Heart right ventricle (tissue), 16 donors: Measurements from ENCODE around the gene STPG3. TPM values are rescaled to one million over a fixed set of nuclear protein-coding genes. Genes with fewer than 3 reads are reported as not detected.

Source experiments
- ATAC-seq, 8 donors: fragments of 200-7000 bp; cut with Tn5 transposase; one replicate each; pipeline ENCODE4 v1.9.1; 2020; ENCODE audit warnings: mild to moderate bottlenecking in 8 of 8, moderate library complexity in 8 of 8, moderate number of reproducible peaks in 1 of 8
- DNase-seq, 2 donors: peaks; one replicate each; pipeline ENCODE4 v3.0.0-alpha.2; 2020
- H3K27ac ChIP-seq, 10 donors: fragments of 200-600 bp; sonication (generic) in 2 of 10; one replicate each; pipeline versions ENCODE4 v1.5.0 to v1.8.0; 2020 to 2022; ENCODE audit warnings: mild to moderate bottlenecking in 3 of 10
- H3K27me3 ChIP-seq, 7 donors: fragments of 200-600 bp; one replicate each; pipeline ENCODE4 v1.8.0; 2021 to 2022; ENCODE audit warnings: mild to moderate bottlenecking in 2 of 7
- H3K36me3 ChIP-seq, 9 donors: fragments of 200-600 bp; sonication (generic) in 1 of 9; one replicate each; pipeline versions ENCODE4 v1.5.0 to v1.8.0; 2020 to 2022; ENCODE audit warnings: mild to moderate bottlenecking in 2 of 9
- H3K4me1 ChIP-seq, 9 donors: fragments of 200-600 bp; sonication (generic) in 1 of 9; one replicate each; pipeline versions ENCODE4 v1.5.0 to v1.8.0; 2020 to 2022; ENCODE audit warnings: mild to moderate bottlenecking in 4 of 9
- H3K4me3 ChIP-seq, 10 donors: fragments of 200-600 bp; sonication (generic) in 2 of 10; one replicate each; pipeline versions ENCODE4 v1.5.0 to v1.8.0; 2020 to 2022; ENCODE audit warnings: mild to moderate bottlenecking in 7 of 10, moderate library complexity in 2 of 10
- H3K9me3 ChIP-seq, 11 donors: fragments of 200-600 bp in 10 of 11; sonication (generic) in 2 of 11; one replicate each; pipeline versions ENCODE4 v1.5.0 to v1.8.0; 2013 to 2022; ENCODE audit warnings: mild to moderate bottlenecking in 2 of 11, control low read depth in 1 of 11, moderate library complexity in 1 of 11
- WGBS, 2 donors: extraction: QIAGEN DNeasy Blood & Tissue Kit; methylation state at CpG; one replicate each; pipeline ENCODE4 v1.1.7; 2013; ENCODE audit warnings: inconsistent platforms in 1 of 2; 5-methylcytosine and 5-hydroxymethylcytosine counted together
- intact Hi-C, 10 donors: fragments of 100-400 bp; cut with DNase I; formaldehyde crosslinking; loops; one replicate each; pipeline versions ENCODE4 v1.11.1 to v1.14.2; 2022
- polyA plus RNA-seq, 2 donors: library from polyadenylated mRNA; stranded (reverse); fragments of 200-250 nt; gene quantifications; one replicate each; pipeline ENCODE4 v1.2.3, GENCODE V29; 2013
- total RNA-seq, 10 donors: library from RNA; stranded (reverse); fragmentation: NEBNext Ultra II Directional in 3 of 10; extraction: Animal tissue kit (Norgen Biotek cat#: 25700) in 3 of 10; gene quantifications; one replicate each; pipeline versions ENCODE4 v1.2.1 to v1.2.4, GENCODE V29; 2021 to 2023
- TF ChIP-seq, protein P1 (sequence below), 9 donors: fragments of 200-600 bp; sonication (generic) in 2 of 9; IDR thresholded peaks; one replicate each; pipeline versions ENCODE4 v1.5.0 to v1.8.0; 2021 to 2022; ENCODE audit warnings: antibody characterized with exemption in 9 of 9, mild to moderate bottlenecking in 5 of 9, moderate library complexity in 1 of 9
- donor health status: Arrhythmogenic right ventricular cardiomyopathy.
- donor health status: ischemic (EF 13 %, LVEDD 7.1; RV severe dilation, severe dysfunction).
- donor health status: healthy with polysubstance abuse.
- donor health status: DM: no; HTN: yes; CAD: no.
- donor health status: DM: no; HTN: no; CAD: no.
- donor health status: ischemic (EF 25% LVEDD 6.9; RV normal size, moderate dysfunction).
- donor health status: ischemic (EF 25% LVEDD 5.7; RV mildly dilated, moderate dysfunction).
- donor health status: healthy.
- donor health status: DM: yes; HTN: yes; CAD: no.
- donor health status: Ischemic cardiomyopathy.
- donor health status: ischemic (EF 35%, LVEDD 5.7; RV mildly dilated, moderate dysfunction).
- donor health status: nonischemic (EF 11% LVEDD 7.7; RV severe dilation, severe dysfunction).
- donor health status: DM: yes; HTN: yes; CAD: no.
- donor health status: PGD.
- donor health status: ischemic (EF 29% LVEDD 5.4; RV normal size, mild dysfunction).
- donor health status: nonischemic (EF 23%, LVEDD 6.1; RV moderate dilation, normal function).

The STPG3 gene
- total and polyA plus RNA-seq, 12 donors = 0.24 to 0.44 (median 0.32) TPM; not detected in 8

DNA sequence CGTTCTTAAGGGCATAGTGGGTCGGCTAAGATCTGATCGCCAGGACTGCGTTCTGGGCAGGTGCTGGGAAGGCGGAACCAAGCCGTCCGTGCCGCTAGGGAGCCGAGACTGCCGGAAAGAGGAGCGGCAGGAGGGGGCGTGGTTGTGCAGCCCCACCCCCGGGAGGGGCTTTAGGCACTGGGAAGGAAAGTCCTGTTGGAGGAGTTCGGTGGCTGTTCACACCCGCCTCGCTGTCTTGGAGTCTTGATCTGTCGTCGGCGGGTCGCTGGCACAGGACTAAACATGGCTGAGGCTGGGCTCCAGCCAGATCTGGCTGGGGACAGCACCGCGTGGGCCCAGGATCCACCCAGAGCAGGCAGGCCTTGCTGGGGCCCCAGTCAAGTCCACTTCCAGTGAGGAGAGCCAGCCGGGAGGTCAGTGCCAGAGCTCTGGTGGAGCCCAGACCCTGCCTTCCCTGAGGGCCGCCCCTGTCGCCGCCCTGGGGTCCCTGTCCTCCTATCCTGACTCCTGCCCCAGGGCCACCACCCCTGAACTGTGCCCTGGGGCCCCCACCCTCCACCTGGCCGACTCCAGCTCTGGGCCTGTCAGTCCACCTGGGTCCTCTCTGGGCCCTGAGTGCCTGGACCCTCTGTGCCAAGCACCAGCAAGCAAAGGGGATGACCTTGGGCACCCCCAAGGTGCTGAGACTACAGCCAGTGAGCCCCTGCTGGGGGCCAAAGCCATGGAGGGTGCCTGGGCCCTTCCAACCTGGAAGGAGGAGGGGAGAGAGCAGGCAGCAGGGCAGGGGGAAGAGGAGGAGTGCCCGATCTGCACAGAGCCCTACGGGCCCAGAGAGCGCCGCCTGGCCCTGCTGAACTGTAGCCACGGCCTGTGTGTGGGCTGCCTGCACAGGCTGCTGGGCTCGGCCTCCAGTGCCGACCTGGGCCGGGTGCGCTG, 33.5 kb upstream of the STPG3 start:
- TF ChIP-seq, protein P1, sequence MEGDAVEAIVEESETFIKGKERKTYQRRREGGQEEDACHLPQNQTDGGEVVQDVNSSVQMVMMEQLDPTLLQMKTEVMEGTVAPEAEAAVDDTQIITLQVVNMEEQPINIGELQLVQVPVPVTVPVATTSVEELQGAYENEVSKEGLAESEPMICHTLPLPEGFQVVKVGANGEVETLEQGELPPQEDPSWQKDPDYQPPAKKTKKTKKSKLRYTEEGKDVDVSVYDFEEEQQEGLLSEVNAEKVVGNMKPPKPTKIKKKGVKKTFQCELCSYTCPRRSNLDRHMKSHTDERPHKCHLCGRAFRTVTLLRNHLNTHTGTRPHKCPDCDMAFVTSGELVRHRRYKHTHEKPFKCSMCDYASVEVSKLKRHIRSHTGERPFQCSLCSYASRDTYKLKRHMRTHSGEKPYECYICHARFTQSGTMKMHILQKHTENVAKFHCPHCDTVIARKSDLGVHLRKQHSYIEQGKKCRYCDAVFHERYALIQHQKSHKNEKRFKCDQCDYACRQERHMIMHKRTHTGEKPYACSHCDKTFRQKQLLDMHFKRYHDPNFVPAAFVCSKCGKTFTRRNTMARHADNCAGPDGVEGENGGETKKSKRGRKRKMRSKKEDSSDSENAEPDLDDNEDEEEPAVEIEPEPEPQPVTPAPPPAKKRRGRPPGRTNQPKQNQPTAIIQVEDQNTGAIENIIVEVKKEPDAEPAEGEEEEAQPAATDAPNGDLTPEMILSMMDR (IDR thresholded peaks at IDR 0.05) = peak in 1 of 9 donors; percentile 12

DNA sequence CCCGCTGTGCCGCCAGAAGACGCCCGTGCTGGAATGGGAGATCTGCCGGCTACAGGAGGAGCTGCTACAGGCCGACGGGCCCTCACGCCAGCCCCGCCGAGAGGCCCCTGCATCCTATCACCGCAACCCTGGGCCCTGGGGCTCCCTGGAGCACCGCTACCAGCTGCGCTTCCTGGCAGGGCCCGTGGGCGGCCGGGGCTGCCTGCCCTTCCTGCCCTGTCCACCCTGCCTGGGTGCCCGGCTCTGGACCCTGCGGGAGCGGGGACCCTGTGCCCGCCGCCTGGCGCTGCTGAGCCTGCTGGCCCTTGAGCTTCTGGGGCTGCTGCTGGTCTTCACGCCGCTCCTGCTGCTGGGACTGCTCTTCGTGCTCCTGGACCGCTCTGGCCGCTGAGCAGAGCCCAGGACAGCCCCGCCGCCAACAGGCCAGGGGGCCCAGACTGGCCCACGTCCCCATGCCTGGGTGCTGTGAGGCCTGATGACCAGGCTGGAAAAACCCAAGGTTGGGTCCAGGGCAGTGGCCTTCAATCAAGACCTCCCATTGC, 32.8 kb upstream of the STPG3 start:
- DNase-seq (no peak), ATAC-seq (no peak)
- peaks cover 0 to 5% (median 0%) of the 10 kb centered on the region in 7 donors for H3K27me3 ChIP-seq
- H3K9me3 ChIP-seq = no peaks in the 10 kb centered on the region
- H3K36me3 ChIP-seq = peaks cover 0 to 31% (median 0%) of the 10 kb centered on the region in 9 donors
- 88% methylated on average over 30 of the region's 30 CpGs for WGBS, 2 donors
- intact Hi-C loops = no loop called here
- TF ChIP-seq, protein P1 (IDR thresholded peaks at IDR 0.05) = no peak
- H3K4me1 ChIP-seq = peaks cover 17 to 48% (median 30%) of the 10 kb centered on the region in 9 donors
- peak overlapping the region in 6 of 10 donors; percentile 22 to 47 (median 40) for H3K4me3 ChIP-seq
- peak overlapping the region; percentile 13 to 83 (median 68) for H3K27ac ChIP-seq

More for the DNA sequence above, 33.5 kb upstream of the STPG3 start:
- ATAC-seq (peak; percentile 26 to 73 (median 59)), DNase-seq (peak; percentile 66 to 73)
- H3K27me3 ChIP-seq = peaks cover 0 to 5% (median 0%) of the 10 kb centered on the region in 7 donors
- no peaks in the 10 kb centered on the region for H3K9me3 ChIP-seq
- intact Hi-C loops = no loop called here
- H3K36me3 ChIP-seq = peaks cover 0 to 31% (median 0%) of the 10 kb centered on the region in 9 donors
- peak overlapping the region in 9 of 10 donors; percentile 1 to 47 (median 38) for H3K4me3 ChIP-seq
- H3K27ac ChIP-seq = peak overlapping the region in 8 of 10 donors; percentile 38 to 83 (median 66)
- H3K4me1 ChIP-seq = peaks cover 12 to 41% (median 24%) of the 10 kb centered on the region in 9 donors
- WGBS, 2 donors = 55 to 64% methylated on average over 33 to 36 of the region's 36 CpGs

DNA sequence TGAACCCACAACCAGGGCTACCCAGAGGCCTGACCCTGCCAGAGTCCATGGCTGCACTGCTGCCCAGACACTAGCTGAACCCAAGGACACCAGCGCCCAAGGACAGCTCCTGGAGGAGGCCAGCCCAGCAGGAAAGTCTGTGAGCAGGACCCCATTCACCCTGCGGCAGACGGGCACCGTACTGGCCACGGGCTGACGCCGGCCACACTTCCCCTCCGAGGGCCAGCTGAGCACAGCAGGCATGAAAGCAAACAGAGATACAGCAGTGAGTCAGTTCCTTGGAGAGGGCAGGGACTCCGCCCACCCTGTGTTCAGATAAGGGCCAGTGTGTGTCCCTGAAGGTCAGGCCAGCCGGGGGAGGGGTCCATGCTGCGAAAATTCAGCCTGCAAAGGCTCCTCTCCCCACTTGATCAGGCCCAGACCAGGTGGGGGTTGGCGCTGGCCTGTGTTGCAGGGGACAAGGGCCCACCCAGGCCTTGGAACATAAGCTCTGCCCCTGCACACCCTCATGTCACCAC, 32.3 kb upstream of the STPG3 start:
- H3K4me3 ChIP-seq = no peak overlapping the region
- peak overlapping the region; percentile 13 to 83 (median 68) for H3K27ac ChIP-seq
- H3K4me1 ChIP-seq = peaks cover 17 to 49% (median 31%) of the 10 kb centered on the region in 9 donors
- WGBS, 2 donors = 22 to 34% methylated on average over 12 of the region's 12 CpGs
- peaks cover 0 to 5% (median 0%) of the 10 kb centered on the region in 7 donors for H3K27me3 ChIP-seq
- DNase-seq (peak in 1 of 2 donors; percentile 51), ATAC-seq (peak in 3 of 8 donors; percentile 27 to 32 (median 30))
- TF ChIP-seq, protein P1 (IDR thresholded peaks at IDR 0.05) = no peak
- H3K36me3 ChIP-seq = peaks cover 0 to 29% (median 0%) of the 10 kb centered on the region in 9 donors
- no peaks in the 10 kb centered on the region for H3K9me3 ChIP-seq
- intact Hi-C loops = no loop called here

DNA sequence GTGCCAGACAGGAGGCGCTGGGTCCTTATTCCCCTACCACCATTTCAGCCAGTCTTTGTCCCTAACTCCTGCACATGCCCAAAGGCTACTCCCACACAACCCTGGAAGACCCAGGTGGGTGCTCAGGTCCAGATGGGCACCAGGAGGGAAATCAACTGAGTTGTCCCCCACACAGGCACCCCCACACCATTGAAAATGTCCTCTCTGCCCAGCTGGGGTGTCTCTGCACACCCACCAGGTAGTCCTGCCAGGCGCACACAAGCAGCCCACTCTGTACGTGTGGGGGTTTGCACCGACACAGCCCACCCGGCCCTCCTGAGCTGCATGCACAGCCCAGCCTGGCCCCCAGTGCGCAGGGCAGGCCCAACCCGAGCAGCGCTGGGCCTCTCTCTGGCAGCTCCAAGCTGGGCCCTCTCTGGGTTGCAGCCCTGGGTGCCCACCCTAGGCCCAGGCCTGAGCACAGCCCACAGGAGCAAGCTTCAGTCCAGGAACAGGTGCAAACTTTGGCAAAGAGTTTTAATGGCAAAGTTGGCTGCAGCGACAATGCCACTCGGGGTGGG, 31.2 kb upstream of the STPG3 start:
- Histone ChIP-seq H3K27me3 (peaks cover 0 to 5% (median 0%) of the 10 kb centered on the region in 7 donors), H3K27ac (no peak overlapping the region), H3K4me1 (peaks cover 17 to 55% (median 37%) of the 10 kb centered on the region in 9 donors), H3K4me3 (no peak overlapping the region), H3K36me3 (peaks cover 0 to 19% (median 0%) of the 10 kb centered on the region in 9 donors), H3K9me3 (no peaks in the 10 kb centered on the region)
- no peak for ATAC-seq
- DNase-seq = no peak
- WGBS, 2 donors = 94% methylated on average over 10 of the region's 10 CpGs
- intact Hi-C loops = loop anchor here in 2 of 10 donors (5.0 kb wide), 1 partner anchor 33 kb away; the partner anchor contains the start of genes ANAPC2 (in 2 of the 2) and SSNA1 (in 2 of the 2)
- TF ChIP-seq, protein P1 (IDR thresholded peaks at IDR 0.05) = no peak
